ENCODE measurements around the gene DAPP1.
A peak's percentile ranks its signal among the peaks of the same experiment; 100 is the strongest.

Gene DAPP1

GRCh38 chr4:99885687-99886086, 69.1 kb downstream of the DAPP1 start:
- ATAC-seq: no peak

GRCh38 chr4:99886146-99886545, 69.5 kb downstream of the DAPP1 start:
- ATAC-seq (no peak), DNase-seq (no peak)
- no peak overlapping the region for H3K27ac Mint-ChIP-seq
- no peaks in the 10 kb centered on the region for H3K27me3 Mint-ChIP-seq
- no peak overlapping the region for H3K4me3 Mint-ChIP-seq
- H3K36me3 Mint-ChIP-seq (ENCODE audit: low read depth): peaks cover 18% of the 10 kb centered on the region
- peaks cover 9% of the 10 kb centered on the region for H3K4me1 Mint-ChIP-seq
- no peaks in the 10 kb centered on the region for H3K9me3 Mint-ChIP-seq

More at GRCh38 chr4:99885687-99886086, 69.1 kb downstream of the DAPP1 start:
- peaks cover 5% of the 10 kb centered on the region for H3K4me1 Mint-ChIP-seq
- no peak overlapping the region for H3K27ac Mint-ChIP-seq
- H3K36me3 Mint-ChIP-seq (ENCODE audit: low read depth): peaks cover 17% of the 10 kb centered on the region
- DNase-seq: no peak
- H3K9me3 Mint-ChIP-seq: no peaks in the 10 kb centered on the region
- H3K4me3 Mint-ChIP-seq: no peak overlapping the region
- H3K27me3 Mint-ChIP-seq: no peaks in the 10 kb centered on the region

DNA sequence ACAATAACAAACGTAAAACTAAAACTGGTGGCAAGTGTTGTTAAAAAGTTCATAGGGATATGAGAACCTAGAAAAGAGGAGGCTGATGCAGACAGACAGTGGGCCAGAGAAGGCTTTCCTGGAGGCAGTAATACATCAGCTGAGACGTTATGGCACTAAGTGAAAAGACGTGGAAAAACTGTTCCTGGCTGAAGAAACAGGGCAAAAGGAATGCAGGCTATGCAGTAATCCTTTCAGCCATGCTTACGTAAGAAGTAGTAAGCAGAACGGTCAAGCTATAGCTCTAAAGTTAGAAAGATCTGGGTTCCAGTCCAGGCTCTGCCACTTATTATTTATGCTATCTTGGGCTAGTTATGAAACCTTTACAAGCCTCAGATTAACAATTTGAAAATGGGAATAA, 71.2 kb downstream of the DAPP1 start:
- Mint-ChIP-seq H3K27me3 (no peaks in the 10 kb centered on the region), H3K4me3 (no peak overlapping the region), H3K9me3 (no peaks in the 10 kb centered on the region), H3K4me1 (peaks cover 22% of the 10 kb centered on the region), H3K36me3 (ENCODE audit: low read depth) (peaks cover 22% of the 10 kb centered on the region), H3K27ac (no peak overlapping the region)
- ATAC-seq: no peak
- DNase-seq: no peak

GRCh38 chr4:99891351-99891750, 74.7 kb downstream of the DAPP1 start:
- H3K9me3 Mint-ChIP-seq: no peaks in the 10 kb centered on the region
- ATAC-seq: no peak
- no peaks in the 10 kb centered on the region for H3K27me3 Mint-ChIP-seq
- DNase-seq: no peak
- H3K4me3 Mint-ChIP-seq: peak overlapping the region; percentile 9
- H3K4me1 Mint-ChIP-seq: peaks cover 42% of the 10 kb centered on the region
- H3K27ac Mint-ChIP-seq: no peak overlapping the region
- H3K36me3 Mint-ChIP-seq (ENCODE audit: low read depth): peaks cover 15% of the 10 kb centered on the region

- Mint-ChIP-seq H3K4me1 (peaks cover 42% of the 10 kb centered on the region), H3K9me3 (no peaks in the 10 kb centered on the region), H3K36me3 (ENCODE audit: low read depth) (peaks cover 14% of the 10 kb centered on the region), H3K27ac (peak overlapping the region; percentile 95), H3K4me3 (peak overlapping the region; percentile 97), H3K27me3 (no peaks in the 10 kb centered on the region)
- ATAC-seq (no peak), DNase-seq (no peak)
Measured at GRCh38 chr4:99893029-99893428, 76.4 kb downstream of the DAPP1 start.

DNA sequence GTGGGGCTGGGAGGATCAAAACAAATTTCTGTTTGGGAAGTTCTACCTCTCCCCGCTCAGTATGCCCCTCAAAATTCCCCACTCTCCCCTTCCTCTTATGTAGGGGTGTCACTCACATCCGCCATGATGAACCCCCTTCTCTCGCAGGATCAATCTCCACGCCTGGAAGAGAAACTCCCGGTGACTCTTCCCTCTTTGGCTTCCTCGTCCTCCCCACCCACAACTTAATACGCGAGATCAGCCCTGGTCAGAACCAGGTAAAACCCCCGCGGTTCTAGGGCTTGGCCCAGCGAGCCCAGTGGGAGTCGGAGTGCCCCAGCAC, 77.2 kb downstream of the DAPP1 start:
- Mint-ChIP-seq H3K4me1 (peaks cover 42% of the 10 kb centered on the region), H3K4me3 (peak overlapping the region; percentile 97), H3K9me3 (no peaks in the 10 kb centered on the region), H3K27me3 (no peaks in the 10 kb centered on the region), H3K36me3 (ENCODE audit: low read depth) (peaks cover 14% of the 10 kb centered on the region), H3K27ac (peak overlapping the region; percentile 95)
- DNase-seq: no peak
- ATAC-seq: no peak

- Mint-ChIP-seq H3K36me3 (ENCODE audit: low read depth) (peaks cover 11% of the 10 kb centered on the region), H3K9me3 (no peaks in the 10 kb centered on the region), H3K27ac (peak within 1 kb of the TSS; percentile 95), H3K27me3 (no peaks in the 10 kb centered on the region), H3K4me3 (peak within 1 kb of the TSS; percentile 97), H3K4me1 (peaks cover 42% of the 10 kb centered on the region)
- ATAC-seq: peak; percentile 100
- DNase-seq: peak; percentile 86
Measured at GRCh38 chr4:99894161-99894997, 77.8 kb downstream of the DAPP1 start, which contains the start of gene LAMTOR3. Gene LAMTOR3, minus strand, starts transcription at chr4:99894427. Its CDS starts 464 bp downstream, at chr4:99893963.

- ATAC-seq: no peak
- Mint-ChIP-seq H3K27me3 (no peaks in the 10 kb centered on the region), H3K4me3 (peak overlapping the region; percentile 97), H3K9me3 (no peaks in the 10 kb centered on the region), H3K36me3 (ENCODE audit: low read depth) (peaks cover 11% of the 10 kb centered on the region), H3K4me1 (peaks cover 42% of the 10 kb centered on the region), H3K27ac (peak overlapping the region; percentile 83)
- DNase-seq: no peak
Measured at GRCh38 chr4:99894998-99895397, 78.4 kb downstream of the DAPP1 start.

DNA sequence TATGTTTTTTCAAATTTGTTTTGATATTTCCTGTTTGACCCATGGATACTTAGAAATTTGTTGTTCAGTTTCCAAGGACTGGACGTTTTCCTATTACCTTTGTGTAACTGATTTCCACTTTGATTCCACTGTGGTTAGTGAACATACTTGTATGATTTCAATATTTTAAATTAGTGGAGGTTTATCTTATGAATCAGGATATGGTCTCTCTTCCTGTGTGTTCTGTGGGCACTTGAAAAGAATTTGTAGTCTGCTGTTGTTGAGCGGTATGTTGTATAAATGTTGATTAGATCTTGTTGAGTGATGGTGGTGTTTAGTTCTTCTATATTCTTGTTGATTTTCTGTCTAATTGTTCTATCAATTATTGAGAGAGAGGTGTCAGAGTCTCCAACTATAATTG, 98.8 kb downstream of the DAPP1 start:
- Mint-ChIP-seq H3K27me3 (no peaks in the 10 kb centered on the region), H3K9me3 (peaks cover 8% of the 10 kb centered on the region), H3K27ac (no peak overlapping the region), H3K36me3 (ENCODE audit: low read depth) (peaks cover 54% of the 10 kb centered on the region), H3K4me1 (no peaks in the 10 kb centered on the region), H3K4me3 (no peak overlapping the region)
- ATAC-seq: no peak
- DNase-seq: no peak

GRCh38 chr4:99917575-99917974, 100.9 kb downstream of the DAPP1 start:
- H3K36me3 Mint-ChIP-seq (ENCODE audit: low read depth): peaks cover 62% of the 10 kb centered on the region
- ATAC-seq (no peak), DNase-seq (no peak)
- peaks cover 9% of the 10 kb centered on the region for H3K4me1 Mint-ChIP-seq
- no peaks in the 10 kb centered on the region for H3K27me3 Mint-ChIP-seq
- H3K9me3 Mint-ChIP-seq: peaks cover 8% of the 10 kb centered on the region
- no peak overlapping the region for H3K4me3 Mint-ChIP-seq
- no peak overlapping the region for H3K27ac Mint-ChIP-seq

GRCh38 chr4:99918656-99919055, 102.0 kb downstream of the DAPP1 start:
- Mint-ChIP-seq H3K27me3 (no peaks in the 10 kb centered on the region), H3K9me3 (peaks cover 8% of the 10 kb centered on the region), H3K36me3 (ENCODE audit: low read depth) (peaks cover 61% of the 10 kb centered on the region), H3K27ac (no peak overlapping the region), H3K4me3 (no peak overlapping the region), H3K4me1 (peaks cover 9% of the 10 kb centered on the region)
- DNase-seq (no peak), ATAC-seq (no peak)
